ENCODE measurements around the gene PLA2G6.

Gene PLA2G6, protein sequence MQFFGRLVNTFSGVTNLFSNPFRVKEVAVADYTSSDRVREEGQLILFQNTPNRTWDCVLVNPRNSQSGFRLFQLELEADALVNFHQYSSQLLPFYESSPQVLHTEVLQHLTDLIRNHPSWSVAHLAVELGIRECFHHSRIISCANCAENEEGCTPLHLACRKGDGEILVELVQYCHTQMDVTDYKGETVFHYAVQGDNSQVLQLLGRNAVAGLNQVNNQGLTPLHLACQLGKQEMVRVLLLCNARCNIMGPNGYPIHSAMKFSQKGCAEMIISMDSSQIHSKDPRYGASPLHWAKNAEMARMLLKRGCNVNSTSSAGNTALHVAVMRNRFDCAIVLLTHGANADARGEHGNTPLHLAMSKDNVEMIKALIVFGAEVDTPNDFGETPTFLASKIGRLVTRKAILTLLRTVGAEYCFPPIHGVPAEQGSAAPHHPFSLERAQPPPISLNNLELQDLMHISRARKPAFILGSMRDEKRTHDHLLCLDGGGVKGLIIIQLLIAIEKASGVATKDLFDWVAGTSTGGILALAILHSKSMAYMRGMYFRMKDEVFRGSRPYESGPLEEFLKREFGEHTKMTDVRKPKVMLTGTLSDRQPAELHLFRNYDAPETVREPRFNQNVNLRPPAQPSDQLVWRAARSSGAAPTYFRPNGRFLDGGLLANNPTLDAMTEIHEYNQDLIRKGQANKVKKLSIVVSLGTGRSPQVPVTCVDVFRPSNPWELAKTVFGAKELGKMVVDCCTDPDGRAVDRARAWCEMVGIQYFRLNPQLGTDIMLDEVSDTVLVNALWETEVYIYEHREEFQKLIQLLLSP

GRCh38 chr22:38181453-38182200 lies at the start of gene PLA2G6:
PLA2G6 (minus strand) TSS chr22:38181830; CDS start chr22:38169426, 12,404 bp downstream.
- peak; percentile 99 for DNase-seq

DNA sequence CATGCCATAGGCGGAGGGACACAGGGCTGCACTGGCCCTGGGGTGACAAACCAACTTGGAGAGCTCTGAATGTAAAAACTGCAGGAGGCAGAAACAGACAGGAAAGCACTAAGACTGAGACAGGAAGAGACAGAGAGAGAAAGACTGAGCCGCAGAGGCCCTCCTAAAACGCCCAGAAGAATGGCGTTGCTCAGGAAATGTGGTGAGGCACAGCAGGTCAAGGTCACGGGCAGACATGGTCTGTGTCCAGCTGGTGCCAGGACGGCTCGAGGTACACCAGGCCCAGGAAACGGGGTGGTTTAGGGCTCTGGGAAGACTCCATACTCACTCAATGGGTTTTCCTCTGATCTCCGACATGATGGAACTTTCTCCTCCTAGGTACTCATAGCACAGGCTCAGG lies 49.3 kb upstream of the PLA2G6 start:
- no peak for DNase-seq

- DNase-seq = peak; percentile 57
These were observed 48.6 kb upstream of the PLA2G6 start for GRCh38 chr22:38230108-38230825.

GRCh38 chr22:38228873-38229740 lies 47.5 kb upstream of the PLA2G6 start:
- no peak for DNase-seq

DNA sequence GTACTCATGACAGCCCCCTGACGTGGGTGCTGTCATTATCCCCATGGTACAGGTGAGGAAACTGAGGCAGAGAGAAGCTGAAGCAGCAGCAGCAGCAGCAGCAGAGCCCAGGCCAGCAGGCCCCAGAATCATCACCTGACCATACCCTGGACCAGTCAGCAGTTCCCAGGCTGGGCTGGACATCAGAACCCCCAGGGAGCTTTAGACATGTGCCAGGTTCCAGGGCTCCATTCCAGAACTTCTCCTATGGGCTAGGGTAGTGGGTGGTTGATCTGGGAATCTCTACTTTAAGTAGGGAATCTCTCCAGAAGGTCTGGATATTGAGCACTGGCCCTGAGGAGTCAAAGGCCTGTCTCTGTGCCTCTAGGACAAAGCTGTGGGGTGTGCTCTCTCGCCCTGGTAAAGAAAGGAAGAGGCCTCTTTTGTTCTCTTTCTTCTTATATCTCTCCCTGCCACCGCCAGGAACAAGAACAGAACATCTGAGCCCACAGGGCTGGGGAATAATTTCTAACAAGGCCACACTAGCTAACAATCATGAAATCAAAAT lies 46.8 kb upstream of the PLA2G6 start:
- DNase-seq = no peak

GRCh38 chr22:38226853-38227649 lies 45.4 kb upstream of the PLA2G6 start:
- DNase-seq = no peak

DNA sequence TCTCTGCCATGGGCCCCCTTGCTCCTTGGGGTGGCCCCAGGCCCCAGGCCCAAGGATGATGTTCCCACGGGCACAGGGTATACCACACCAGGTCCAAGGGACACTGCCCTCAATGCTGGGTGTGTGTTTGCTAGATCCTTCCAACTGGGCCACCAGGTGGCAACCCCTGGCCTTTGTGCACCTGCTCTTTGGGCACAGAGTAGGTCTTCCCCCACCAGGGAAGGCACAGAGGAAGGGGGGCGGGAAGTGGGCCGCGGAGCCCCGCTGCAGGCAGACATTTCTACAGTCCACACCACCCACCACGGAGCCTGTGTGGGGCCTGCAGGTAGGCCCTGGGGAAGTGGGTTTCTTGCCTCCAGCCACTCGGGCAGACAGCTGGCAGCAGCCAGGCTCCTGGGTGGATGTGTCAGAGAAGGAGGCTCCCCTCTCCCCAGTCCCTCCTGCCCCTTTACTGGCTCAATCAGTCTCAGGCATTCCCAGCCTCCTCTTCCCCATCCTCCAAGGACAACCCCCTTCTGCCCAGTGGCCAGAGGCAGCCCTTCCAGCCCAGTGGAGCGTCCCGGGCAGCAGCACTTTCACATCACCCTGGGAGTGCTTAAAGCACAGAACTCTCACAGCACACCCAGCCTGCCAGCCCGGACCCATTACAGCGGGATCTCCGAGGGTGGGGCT lies 41.8 kb upstream of the PLA2G6 start:
- no peak for DNase-seq

- no peak for DNase-seq
These were observed 41.1 kb upstream of the PLA2G6 start for GRCh38 chr22:38222797-38223119.

DNA sequence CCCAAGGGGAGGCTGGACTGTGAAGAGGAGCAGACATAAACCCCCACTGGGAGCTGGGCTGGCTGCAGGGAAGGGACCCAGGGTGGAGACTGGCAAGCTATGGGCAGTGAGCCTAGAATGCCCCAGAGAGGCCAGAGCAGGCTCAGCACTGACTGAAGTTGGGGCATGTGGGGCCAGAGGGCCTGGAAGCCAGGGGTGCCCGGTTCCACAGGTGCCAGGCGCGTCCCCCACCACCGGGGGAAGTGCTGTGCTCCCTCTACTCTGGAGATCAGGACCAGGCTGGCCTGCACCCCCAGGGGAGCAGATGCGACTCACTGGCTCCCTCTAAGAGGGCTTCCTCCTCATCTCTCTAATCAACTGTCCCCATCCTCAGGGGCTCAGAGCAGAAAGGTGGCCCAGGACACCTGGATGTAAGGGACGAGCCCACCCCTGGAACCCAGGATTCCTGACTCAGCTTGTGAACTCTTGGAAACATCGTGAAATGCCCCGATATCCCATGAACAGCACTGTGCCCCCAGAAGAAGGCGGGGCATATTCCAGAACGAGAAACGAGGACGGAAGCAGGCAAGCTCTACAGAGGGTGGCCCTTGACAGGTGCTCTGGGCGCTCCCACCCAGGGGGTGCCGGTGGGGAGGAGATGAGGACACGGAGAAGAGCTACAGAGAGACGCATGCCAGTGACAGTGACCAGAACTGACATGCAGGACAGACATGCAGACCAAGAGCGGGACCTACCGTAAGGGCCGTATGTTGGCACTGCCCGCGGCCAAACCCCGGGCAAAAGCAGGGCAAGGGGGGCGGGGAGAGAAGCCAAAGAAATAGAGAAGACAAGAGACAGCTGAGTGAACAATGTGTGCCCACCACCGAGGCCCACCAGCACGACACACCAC lies 40.5 kb upstream of the PLA2G6 start:
- DNase-seq = no peak

DNA sequence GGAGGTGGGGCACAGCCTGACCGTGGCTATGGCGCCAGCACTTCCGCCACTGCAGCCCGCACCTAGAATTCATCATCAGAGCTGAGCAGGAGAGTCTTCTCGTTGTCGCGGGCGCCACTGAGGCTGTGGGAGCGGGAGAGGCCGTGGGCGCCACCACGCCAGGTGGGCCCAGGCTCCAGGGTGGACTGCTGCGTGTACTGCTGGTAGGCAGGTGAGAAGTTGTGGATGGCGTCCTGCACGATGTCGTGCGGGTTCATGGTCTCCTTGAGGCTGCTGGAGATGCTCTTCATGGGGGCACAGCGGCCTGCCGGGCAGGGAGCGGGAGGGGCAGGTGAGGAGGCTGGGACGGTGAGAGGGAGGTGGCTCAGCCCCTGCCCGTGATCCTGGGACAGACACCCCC lies 39.8 kb upstream of the PLA2G6 start:
- no peak for DNase-seq

GRCh38 chr22:38220653-38221386 lies 39.2 kb upstream of the PLA2G6 start:
- DNase-seq = no peak

GRCh38 chr22:38220163-38220562 lies 38.5 kb upstream of the PLA2G6 start:
- DNase-seq = no peak

- no peak for DNase-seq
These were observed 38.0 kb upstream of the PLA2G6 start for GRCh38 chr22:38219632-38220031.

DNA sequence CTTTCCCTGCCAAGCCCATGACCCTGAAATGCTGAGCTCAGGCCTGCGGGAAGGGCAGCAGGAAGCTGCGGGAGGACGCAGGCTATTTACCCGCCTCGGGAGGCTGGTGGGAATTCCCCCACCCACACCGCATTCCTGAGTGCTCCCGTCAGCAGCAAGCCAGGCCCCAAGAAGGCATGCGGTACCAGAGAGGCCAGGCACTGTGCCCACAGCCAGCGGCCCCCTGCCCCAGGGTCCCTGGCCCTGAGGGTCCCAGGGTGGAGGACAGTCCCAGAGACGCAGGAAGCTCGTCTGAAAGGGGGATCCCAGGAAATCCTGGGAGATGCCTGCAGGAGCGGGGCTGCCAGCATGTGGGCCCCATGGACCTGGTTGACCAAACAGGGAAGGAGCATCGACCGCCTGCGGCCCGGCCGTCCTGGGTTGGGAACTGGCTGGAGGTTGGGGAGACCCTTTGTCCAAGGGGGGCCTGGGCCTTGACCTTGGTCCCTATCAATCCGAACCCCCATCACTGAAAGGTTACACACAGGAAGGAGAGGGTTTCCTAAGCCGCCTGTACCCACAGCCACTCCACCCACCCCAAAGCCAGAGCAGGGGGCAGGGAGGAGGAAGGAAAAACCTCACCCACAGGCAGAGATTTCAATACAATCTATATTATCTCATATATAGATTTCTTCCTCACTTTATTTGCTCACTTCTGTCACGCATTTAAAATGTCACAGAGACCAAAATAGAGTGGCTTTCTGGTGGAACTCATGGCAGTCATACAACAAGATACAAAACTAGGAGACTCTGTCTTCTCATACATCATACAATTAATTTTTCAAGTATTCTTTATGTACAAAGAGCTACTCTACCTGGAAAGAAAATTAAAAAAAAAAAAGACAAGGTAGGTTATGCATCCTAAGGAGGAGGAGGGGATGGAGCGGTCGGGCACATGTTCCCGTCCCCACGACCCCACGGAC lies 37.3 kb upstream of the PLA2G6 start:
- peak; percentile 73 for DNase-seq

- no peak for DNase-seq
These were observed 33.8 kb upstream of the PLA2G6 start for GRCh38 chr22:38215156-38216038.
